K562 (cell line): ENCODE data around the gene AKT1. TPM values are rescaled to one million over a fixed set of nuclear protein-coding genes. Genes with fewer than 3 reads are reported as not detected.
A peak's percentile ranks its signal among the peaks of the same experiment; 100 is the strongest.

Source experiments
- ATF3 ChIP-seq, 2 experiments: fragments of 450-650 bp in 1 of 2; sonication (generic) in 1 of 2; formaldehyde crosslinking in 1 of 2; IDR thresholded peaks in 1 of 2; conservative IDR thresholded peaks in 1 of 2; 2 replicates each; pipeline versions ENCODE4 v1.6.1 to v1.8.1; 2016 to 2023; ENCODE audit warnings: mild to moderate bottlenecking in 2 of 2, moderate library complexity in 2 of 2, inconsistent platforms in 1 of 2, missing genetic modification reagents in 1 of 2
- CHD1 ChIP-seq: fragments of 200-600 bp; sonication (generic); IDR thresholded peaks from one replicate; pipeline ENCODE4 v1.6.1; 2012; ENCODE audit warnings: mild to moderate bottlenecking, moderate library complexity, low read length, inconsistent platforms
- KDM2B ChIP-seq: fragments of 250-450 bp; sonication (Bioruptor Pico); IDR thresholded peaks from 2 replicates; pipeline ENCODE4 v1.8.0; 2021; ENCODE audit warnings: mild to moderate bottlenecking, moderate library complexity
- MYNN ChIP-seq, 2 experiments: sonication (generic); formaldehyde crosslinking in 1 of 2; IDR thresholded peaks; 2 replicates each; pipeline versions ENCODE4 v1.5.0 to v1.6.1; 2016 to 2020; ENCODE audit warnings: antibody characterized with exemption in 1 of 2, missing genetic modification reagents in 1 of 2
- NFXL1 ChIP-seq: fragments of 450-650 bp; formaldehyde crosslinking; IDR thresholded peaks from 2 replicates; pipeline ENCODE4 v1.4.0; 2021; ENCODE audit warnings: mild to moderate bottlenecking
- VEZF1 ChIP-seq: fragments of 200-800 bp; sonication (Bioruptor generic); IDR thresholded peaks from 2 replicates; pipeline ENCODE4 v1.6.1; 2017; ENCODE audit warnings: missing genetic modification characterization, missing compliant biosample characterization
- YY1 ChIP-seq, 3 experiments: IDR thresholded peaks; 2 replicates each; pipeline ENCODE4 v1.6.1; 2011; ENCODE audit warnings: low read length in 2 of 3, mild to moderate bottlenecking in 2 of 3, moderate library complexity in 2 of 3, borderline replicate concordance in 1 of 3, control low read depth in 1 of 3, low read depth in 1 of 3; ENCODE audit not compliant: insufficient read depth in 3 of 3, insufficient replicate concordance in 2 of 3, control insufficient read depth in 1 of 3, insufficient read length in 1 of 3; ENCODE audit errors: extremely low read depth in 1 of 3
- ZNF23 ChIP-seq: fragments of 250-450 bp; sonication (Bioruptor Pico); IDR thresholded peaks from 2 replicates; pipeline ENCODE4 v1.4.0; 2020; ENCODE audit warnings: mild to moderate bottlenecking
- ZNF324 ChIP-seq: fragments of 250-450 bp; sonication (Bioruptor Pico); IDR thresholded peaks from 2 replicates; pipeline ENCODE4 v1.4.0; 2020; ENCODE audit warnings: mild to moderate bottlenecking
- ZNF511 ChIP-seq: sonication (generic); formaldehyde crosslinking; IDR thresholded peaks from 2 replicates; pipeline ENCODE4 v1.8.0; 2022; ENCODE audit warnings: mild to moderate bottlenecking, missing genetic modification reagents
- ZNF57 ChIP-seq: fragments of 450-650 bp; formaldehyde crosslinking; IDR thresholded peaks from 2 replicates; pipeline ENCODE4 v1.4.0; 2020; ENCODE audit warnings: mild to moderate bottlenecking, moderate library complexity
- ZNF589 ChIP-seq: fragments of 200-800 bp; sonication (Bioruptor generic); IDR thresholded peaks from 2 replicates; pipeline ENCODE4 v1.6.1; 2016; ENCODE audit warnings: low read depth, missing genetic modification characterization, missing compliant biosample characterization
- polyA plus RNA-seq, 8 experiments: library from polyadenylated mRNA; depleted of rRNA in 4 of 8; stranded (reverse) in 5 of 8; unstranded in 3 of 8; fragments of >200 nt; fragmentation: Nextera tagmentation in 2 of 8; fragmentation: Illumina TruSeq in 1 of 8; extraction: Ambion mirVana in 2 of 8; extraction: Trizol in 1 of 8; gene quantifications; 2 replicates each; pipeline versions ENCODE4 v1.2.1 to v1.2.3, GENCODE V29; 2011 to 2014; ENCODE audit warnings: inconsistent platforms in 1 of 8, missing spikeins in 1 of 8
- total RNA-seq, 7 experiments: library from RNA; depleted of rRNA in 6 of 7; stranded (reverse); fragments of >200 nt in 6 of 7; fragmentation: Illumina TruSeq in 2 of 7; extraction: Trizol in 2 of 7; gene quantifications; 2 replicates each; pipeline versions ENCODE4 v1.2.1 to v1.2.3, GENCODE V29; 2011 to 2021; ENCODE audit warnings: low replicate concordance in 1 of 7
- TF ChIP-seq, protein P1 (sequence below): sonication (generic); formaldehyde crosslinking; IDR thresholded peaks from 2 replicates; pipeline ENCODE4 v1.8.1; 2023; ENCODE audit warnings: mild to moderate bottlenecking, missing genetic modification reagents
- TF ChIP-seq, protein P2 (sequence below), 2 experiments: IDR thresholded peaks; 2 replicates each; pipeline ENCODE4 v1.6.1; 2011; ENCODE audit warnings: borderline replicate concordance in 1 of 2, control low read depth in 1 of 2, low read depth in 1 of 2, low read length in 1 of 2, mild to moderate bottlenecking in 1 of 2, mixed read lengths in 1 of 2, moderate library complexity in 1 of 2; ENCODE audit not compliant: insufficient read depth in 1 of 2, insufficient read length in 1 of 2, poor library complexity in 1 of 2, severe bottlenecking in 1 of 2; ENCODE audit errors: extremely low read depth in 1 of 2
- TF ChIP-seq, protein P3 (sequence below): fragments of 250-450 bp; sonication (Bioruptor Pico); IDR thresholded peaks from 2 replicates; pipeline ENCODE4 v1.9.0; 2021; ENCODE audit warnings: mild to moderate bottlenecking, inconsistent platforms

AKT1 gene
- total and polyA plus RNA-seq, 9 of the 15 experiments (the other 6 are each of a cell fraction or from before 2014, with no cell fraction given): 0.49 to 132 (median 75.1) TPM

GRCh38 chr14:104724981-104725771, 70.4 kb downstream of the AKT1 start (continued):
- TF ChIP-seq ZNF324 (no peak), YY1 (IDR thresholded peaks at IDR 0.05; ENCODE audit: borderline replicate concordance in 1 of 3, control insufficient read depth in 1 of 3, extremely low read depth in 1 of 3, insufficient read depth in 3 of 3, insufficient read length in 1 of 3, insufficient replicate concordance in 2 of 3, low read depth in 1 of 3, low read length in 2 of 3) (no peak), ZNF57 (CRISPR knock-in tag) (no peak), ATF3 (IDR thresholded peaks at IDR 0.05) (no peak), ATF3 (CRISPR knock-in tag; conservative IDR thresholded peaks at IDR 0.05) (no peak), ZNF23 (CRISPR knock-in tag) (no peak), ZNF511 (CRISPR knock-in tag) (no peak), ZNF589 (CRISPR knock-in tag) (no peak), CHD1 (no peak), VEZF1 (CRISPR knock-in tag) (peak; percentile 53), KDM2B (no peak), NFXL1 (no peak), MYNN (IDR thresholded peaks at IDR 0.05) (peak; percentile 57; the same call in 1 of the 2 replicates), MYNN (CRISPR knock-in tag; IDR thresholded peaks at IDR 0.05) (no peak)
- TF ChIP-seq, protein P1, sequence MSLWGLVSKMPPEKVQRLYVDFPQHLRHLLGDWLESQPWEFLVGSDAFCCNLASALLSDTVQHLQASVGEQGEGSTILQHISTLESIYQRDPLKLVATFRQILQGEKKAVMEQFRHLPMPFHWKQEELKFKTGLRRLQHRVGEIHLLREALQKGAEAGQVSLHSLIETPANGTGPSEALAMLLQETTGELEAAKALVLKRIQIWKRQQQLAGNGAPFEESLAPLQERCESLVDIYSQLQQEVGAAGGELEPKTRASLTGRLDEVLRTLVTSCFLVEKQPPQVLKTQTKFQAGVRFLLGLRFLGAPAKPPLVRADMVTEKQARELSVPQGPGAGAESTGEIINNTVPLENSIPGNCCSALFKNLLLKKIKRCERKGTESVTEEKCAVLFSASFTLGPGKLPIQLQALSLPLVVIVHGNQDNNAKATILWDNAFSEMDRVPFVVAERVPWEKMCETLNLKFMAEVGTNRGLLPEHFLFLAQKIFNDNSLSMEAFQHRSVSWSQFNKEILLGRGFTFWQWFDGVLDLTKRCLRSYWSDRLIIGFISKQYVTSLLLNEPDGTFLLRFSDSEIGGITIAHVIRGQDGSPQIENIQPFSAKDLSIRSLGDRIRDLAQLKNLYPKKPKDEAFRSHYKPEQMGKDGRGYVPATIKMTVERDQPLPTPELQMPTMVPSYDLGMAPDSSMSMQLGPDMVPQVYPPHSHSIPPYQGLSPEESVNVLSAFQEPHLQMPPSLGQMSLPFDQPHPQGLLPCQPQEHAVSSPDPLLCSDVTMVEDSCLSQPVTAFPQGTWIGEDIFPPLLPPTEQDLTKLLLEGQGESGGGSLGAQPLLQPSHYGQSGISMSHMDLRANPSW (CRISPR knock-in tag): no peak
- TF ChIP-seq, protein P2, sequence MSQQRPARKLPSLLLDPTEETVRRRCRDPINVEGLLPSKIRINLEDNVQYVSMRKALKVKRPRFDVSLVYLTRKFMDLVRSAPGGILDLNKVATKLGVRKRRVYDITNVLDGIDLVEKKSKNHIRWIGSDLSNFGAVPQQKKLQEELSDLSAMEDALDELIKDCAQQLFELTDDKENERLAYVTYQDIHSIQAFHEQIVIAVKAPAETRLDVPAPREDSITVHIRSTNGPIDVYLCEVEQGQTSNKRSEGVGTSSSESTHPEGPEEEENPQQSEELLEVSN (IDR thresholded peaks at IDR 0.05; ENCODE audit: borderline replicate concordance in 1 of 2, extremely low read depth in 1 of 2, insufficient read depth in 1 of 2, insufficient read length in 1 of 2, low read depth in 1 of 2, low read length in 1 of 2, poor library complexity in 1 of 2, severe bottlenecking in 1 of 2): no peak
- TF ChIP-seq, protein P3, sequence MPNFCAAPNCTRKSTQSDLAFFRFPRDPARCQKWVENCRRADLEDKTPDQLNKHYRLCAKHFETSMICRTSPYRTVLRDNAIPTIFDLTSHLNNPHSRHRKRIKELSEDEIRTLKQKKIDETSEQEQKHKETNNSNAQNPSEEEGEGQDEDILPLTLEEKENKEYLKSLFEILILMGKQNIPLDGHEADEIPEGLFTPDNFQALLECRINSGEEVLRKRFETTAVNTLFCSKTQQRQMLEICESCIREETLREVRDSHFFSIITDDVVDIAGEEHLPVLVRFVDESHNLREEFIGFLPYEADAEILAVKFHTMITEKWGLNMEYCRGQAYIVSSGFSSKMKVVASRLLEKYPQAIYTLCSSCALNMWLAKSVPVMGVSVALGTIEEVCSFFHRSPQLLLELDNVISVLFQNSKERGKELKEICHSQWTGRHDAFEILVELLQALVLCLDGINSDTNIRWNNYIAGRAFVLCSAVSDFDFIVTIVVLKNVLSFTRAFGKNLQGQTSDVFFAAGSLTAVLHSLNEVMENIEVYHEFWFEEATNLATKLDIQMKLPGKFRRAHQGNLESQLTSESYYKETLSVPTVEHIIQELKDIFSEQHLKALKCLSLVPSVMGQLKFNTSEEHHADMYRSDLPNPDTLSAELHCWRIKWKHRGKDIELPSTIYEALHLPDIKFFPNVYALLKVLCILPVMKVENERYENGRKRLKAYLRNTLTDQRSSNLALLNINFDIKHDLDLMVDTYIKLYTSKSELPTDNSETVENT (CRISPR knock-in tag): 0 out of 2 replicates have a peak, but pooled peaks have one; percentile 12
